Neural progenitor cell (in vitro differentiated cells): ENCODE results near the gene SENP2.

Source experiments
- CTCF ChIP-seq: fragments of 200-600 bp; sonication (generic); IDR thresholded peaks from 2 replicates; pipeline ENCODE4 v1.5.1; 2017; ENCODE audit warnings: antibody characterized with exemption, mild to moderate bottlenecking
- EZH2 ChIP-seq: fragments of 200-600 bp; sonication (generic); IDR thresholded peaks from 2 replicates; pipeline ENCODE4 v1.6.1; 2017; ENCODE audit warnings: antibody characterized with exemption, mild to moderate bottlenecking, moderate library complexity
- EZH2phosphoT487 ChIP-seq: fragments of 200-600 bp; sonication (generic); IDR thresholded peaks from 2 replicates; pipeline ENCODE4 v1.6.1; 2017; ENCODE audit warnings: antibody characterized with exemption

- TF ChIP-seq CTCF, result no peak
- no peak for TF ChIP-seq EZH2
- TF ChIP-seq EZH2phosphoT487, result no peak
Observed at GRCh38 chr3:185661772-185662171, 75.7 kb downstream of the SENP2 start.
